Activated CD8-positive, alpha-beta memory T cell treated with anti-CD3 and anti-CD28 coated beads for 24 hours (primary cell): ENCODE results near the gene EMP2.

Experiments used
- DNase-seq: peaks from one replicate; pipeline ENCODE4 v3.0.0-alpha.2; 2020

EMP2 gene

GRCh38 chr16:10609402-10609774 lies 29.0 kb upstream of the EMP2 start:
- no peak for DNase-seq

- no peak for DNase-seq
These were observed 28.4 kb upstream of the EMP2 start for GRCh38 chr16:10608687-10609401.

- no peak for DNase-seq
These were observed 26.8 kb upstream of the EMP2 start for GRCh38 chr16:10607157-10607556.

DNA sequence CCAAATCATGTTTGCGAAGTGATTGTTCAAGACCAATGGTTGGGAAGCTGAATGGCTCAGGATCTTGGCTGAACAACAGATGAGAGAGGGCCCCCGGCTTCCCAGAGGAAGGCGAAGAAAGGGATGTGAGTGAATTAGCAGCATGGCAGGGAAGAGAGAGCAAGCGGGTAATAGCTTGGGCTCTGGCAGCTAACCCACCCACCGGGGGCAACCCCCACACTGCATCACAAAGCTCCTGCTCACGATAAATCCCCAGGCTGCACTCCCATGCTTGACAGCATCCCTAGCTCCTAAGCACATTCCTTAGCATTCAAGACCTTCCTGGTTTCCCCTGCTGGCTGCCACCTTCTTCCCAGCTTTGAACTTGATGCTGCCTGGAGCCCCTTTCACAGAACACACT lies 26.2 kb upstream of the EMP2 start:
- no peak for DNase-seq

DNA sequence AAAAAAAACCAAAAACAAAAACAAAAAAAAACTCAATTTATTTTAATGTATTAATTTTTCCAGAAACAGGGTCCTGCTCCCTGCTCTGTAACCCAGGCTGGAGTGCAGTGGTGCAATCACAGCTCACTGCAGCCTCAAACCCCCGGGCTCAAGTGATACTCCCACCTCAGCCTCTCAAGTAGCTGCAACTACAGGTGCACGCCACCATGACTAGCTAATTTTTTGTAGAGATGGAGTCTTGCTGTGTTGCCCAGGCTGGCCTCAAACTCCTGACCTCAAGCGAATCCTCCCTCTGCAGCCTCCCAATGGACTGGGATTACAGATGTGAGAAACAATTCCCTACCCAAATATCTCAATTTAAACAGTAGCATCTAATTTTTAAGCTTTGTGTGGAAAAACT lies 25.2 kb upstream of the EMP2 start:
- DNase-seq: no peak

- DNase-seq: no peak
These were observed 21.3 kb upstream of the EMP2 start for GRCh38 chr16:10601444-10602408.

- DNase-seq: no peak
These were observed 20.5 kb upstream of the EMP2 start for GRCh38 chr16:10600782-10601443.

DNA sequence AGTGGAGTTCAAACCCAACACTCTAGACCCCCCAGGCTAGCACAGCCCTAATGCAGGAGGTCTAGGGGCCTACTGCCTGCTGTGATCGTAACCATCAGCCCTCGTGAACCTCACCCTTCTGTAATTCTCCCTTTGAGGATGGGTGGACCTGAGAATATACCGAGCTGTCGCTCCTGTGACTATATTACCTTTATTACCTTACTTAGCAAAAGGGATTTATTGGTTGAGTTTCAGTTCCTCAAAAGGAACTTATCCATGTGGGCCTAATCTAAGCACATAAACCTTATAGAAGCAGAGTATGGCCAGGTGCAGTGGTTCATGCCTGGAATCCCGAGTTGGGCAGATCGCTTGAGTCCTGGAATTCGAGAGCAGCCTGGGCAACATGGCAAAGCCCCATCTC lies 19.2 kb upstream of the EMP2 start:
- no peak for DNase-seq

DNA sequence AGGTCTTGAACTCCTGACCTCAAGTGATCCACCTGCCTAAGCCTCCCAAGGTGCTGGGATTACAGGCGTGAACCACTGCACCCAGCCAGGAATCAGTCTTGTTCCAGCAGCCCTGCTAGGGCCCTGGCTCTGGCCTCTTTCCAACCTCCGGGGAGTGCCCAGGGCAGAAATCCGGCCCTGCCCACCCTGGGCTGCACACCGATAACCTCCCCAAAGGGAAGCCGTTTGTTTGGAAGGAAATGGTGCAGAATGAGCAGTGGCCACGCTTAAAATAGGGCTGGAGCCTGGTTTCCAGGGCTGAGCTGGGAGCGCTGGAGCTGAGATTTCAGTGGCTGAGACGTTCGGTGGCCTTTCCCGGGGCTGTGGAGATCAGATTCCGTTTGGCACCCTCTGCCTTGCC lies 17.8 kb upstream of the EMP2 start:
- no peak for DNase-seq

DNA sequence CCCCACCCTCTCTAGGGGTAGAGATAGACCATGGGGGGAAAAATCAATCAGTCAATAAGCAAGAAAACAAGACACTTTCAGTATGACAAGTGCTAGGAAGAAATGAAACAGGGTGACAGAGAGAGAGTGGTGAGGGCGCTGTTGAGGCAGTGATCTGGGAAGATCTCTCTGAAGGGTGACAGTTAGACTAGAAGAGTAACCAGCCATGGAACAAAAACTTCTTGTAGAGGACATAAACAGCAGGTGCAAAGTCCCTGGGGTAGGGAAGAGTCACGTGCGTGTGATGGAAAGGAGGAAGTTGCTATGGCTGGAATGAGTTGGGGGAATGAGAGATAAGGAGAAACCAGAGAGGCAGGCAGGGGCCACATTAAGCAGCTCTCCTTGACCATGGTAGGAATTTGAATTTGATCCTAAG lies 16.8 kb upstream of the EMP2 start:
- no peak for DNase-seq

DNA sequence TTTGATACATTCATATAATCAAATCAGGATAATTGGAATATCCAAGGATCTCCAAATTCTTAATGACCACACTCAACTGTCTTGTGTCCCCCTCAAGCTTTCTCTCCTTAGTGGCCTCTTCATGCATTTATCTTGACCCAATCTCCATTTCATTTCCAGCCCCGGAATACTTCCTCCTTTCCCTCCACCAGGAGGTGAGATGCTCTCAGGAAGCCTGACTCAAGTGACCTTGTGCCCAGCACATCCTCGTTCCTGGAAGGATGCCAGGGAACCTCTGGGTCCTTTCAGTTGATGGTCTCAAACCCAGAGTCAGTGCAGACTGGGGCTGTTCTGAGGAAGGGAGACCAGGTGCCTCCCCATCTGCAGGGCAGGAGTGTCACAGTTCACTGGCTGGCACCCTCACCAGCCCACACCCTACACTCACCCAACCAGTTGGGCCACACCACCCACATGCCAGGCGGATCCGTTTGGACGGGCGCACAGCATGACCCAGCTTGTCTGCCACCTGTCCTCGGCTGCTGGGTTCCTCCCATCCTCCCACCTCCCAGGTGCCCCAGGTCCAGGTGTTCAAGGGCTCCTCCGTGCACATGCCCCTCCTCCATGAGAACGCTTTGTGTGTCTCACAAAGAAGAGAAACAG lies 14.0 kb upstream of the EMP2 start:
- DNase-seq: no peak

DNA sequence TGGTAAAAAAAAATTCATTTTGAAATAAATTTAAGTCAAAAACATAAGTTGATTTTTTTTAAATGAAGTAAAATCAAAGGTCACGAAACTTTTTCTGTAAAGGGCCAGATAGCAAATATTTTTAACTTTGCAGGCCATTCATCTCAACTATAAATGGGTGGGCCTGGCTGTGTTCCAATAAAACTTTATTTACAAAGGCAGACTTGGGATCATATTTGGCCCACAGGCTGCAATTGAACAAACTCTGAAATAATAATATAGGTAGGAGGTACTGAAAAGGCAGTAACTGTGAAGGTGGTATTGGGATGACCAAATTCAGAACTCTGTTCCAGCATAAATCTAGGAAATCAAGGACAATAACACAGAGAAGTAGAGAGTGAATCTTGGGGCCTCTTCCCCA lies 12.2 kb upstream of the EMP2 start:
- DNase-seq: no peak

DNA sequence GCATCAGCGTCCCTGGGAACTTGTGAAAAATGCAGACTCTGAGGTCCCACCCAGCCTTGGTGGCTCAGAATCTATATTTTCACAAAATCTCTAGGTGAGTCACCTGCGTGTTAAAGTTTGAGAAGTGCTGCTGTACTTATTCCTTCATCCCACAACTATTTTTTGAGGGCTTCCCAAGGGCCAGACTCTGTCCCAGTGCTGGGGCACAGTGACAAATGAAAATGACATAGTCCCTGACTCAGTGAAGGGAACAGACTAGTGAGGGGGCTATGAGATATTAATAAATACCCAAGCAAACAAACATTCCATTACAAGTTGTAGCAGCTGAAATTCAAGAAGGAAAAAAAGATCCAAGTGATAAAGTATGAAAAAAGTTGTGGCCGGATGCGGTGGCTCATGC lies 9.9 kb upstream of the EMP2 start:
- no peak for DNase-seq

GRCh38 chr16:10589109-10589508 lies 8.7 kb upstream of the EMP2 start:
- no peak for DNase-seq

DNA sequence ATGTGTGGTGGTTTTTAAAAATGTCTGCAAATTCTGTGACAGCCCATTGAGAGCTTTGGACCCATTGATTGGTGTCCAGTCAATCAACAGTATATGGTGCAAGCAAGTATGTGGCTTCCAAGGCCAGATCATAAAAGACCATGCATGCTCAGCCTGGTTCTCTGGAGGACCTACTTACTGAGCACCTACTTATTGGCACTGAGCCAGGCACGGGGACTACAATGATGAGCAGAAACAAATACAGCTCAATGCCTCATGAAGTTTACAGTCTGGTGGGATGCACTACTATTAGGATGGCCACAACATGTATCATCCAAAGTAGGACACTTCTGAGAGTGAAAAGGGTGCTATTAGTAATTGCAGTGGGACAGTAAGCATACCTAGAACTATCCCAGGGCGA lies 7.2 kb upstream of the EMP2 start:
- DNase-seq: no peak

DNA sequence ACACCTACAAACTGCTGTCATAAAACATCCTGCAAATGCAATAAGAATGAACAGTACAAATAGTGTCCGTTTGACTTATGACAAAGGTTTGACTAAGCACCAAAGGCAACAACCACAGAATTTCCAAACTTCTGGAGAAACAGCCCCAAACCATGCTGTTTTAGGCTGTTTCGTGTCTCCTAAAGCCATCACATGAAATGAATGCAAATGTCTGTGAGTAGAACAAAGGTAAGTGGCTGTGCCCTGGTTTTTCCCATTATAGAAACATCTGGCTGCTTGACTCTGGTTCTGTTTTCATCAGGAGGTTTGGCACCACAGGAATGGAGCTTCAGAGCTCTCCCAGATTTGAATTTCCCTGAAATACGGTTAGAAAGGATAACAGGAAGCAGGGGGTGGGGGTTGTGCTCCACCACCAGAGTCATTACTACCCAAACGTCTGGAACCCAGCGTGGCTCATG lies 4.6 kb upstream of the EMP2 start:
- DNase-seq: no peak

GRCh38 chr16:10583269-10583668 lies 2.9 kb upstream of the EMP2 start:
- no peak for DNase-seq

DNA sequence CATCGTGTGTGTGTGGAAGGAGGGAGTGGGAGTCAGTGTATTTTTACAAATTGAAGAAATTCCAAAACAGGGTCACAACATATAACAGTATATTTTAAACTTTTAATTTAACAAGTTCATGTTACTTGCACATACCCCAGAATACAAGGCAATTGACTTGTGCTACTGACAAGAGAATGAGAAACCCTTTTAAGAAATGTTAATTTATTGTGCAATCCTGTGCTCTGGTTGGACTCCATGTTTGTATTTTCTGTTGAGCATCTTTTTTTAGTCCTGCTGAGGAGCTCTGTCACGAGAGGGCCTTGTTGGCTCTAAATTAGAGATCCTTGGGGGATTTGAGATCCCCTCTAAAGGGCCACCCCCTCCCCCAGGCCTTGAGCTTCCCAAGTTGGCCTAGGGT lies 1.1 kb upstream of the EMP2 start:
- no peak for DNase-seq

- no peak for DNase-seq
These were observed 467 bp upstream of the EMP2 start for GRCh38 chr16:10580883-10581247.

GRCh38 chr16:10579575-10579964 lies 828 bp downstream of the EMP2 start:
- no peak for DNase-seq

- DNase-seq: no peak
These were observed 1.7 kb downstream of the EMP2 start for GRCh38 chr16:10578474-10579316.
